Effector memory CD4-positive, alpha-beta T cell (primary cell): Measurements from ENCODE around the gene CEP44.

ENCODE experiments used
- DNase-seq, 3 donors: peaks; one replicate each; pipeline ENCODE4 v3.0.0-alpha.2; 2020
- H3K27ac ChIP-seq: 2 replicates; pipeline ENCODE4 v1.7.0; 2013; ENCODE audit warnings: mild to moderate bottlenecking, low read length, moderate library complexity; ENCODE audit not compliant: insufficient read depth, poor library complexity, severe bottlenecking
- H3K27me3 ChIP-seq: replicated peaks from 2 replicates; pipeline ENCODE4 v1.7.0; 2013; ENCODE audit warnings: mild to moderate bottlenecking, low read length; ENCODE audit not compliant: insufficient read depth, control insufficient read depth, poor library complexity, severe bottlenecking
- H3K36me3 ChIP-seq: 2 replicates; pipeline ENCODE4 v1.7.0; 2013; ENCODE audit warnings: mild to moderate bottlenecking, low read length, moderate library complexity; ENCODE audit not compliant: control insufficient read depth, insufficient read depth
- H3K4me1 ChIP-seq: 2 replicates; pipeline ENCODE4 v1.7.0; 2013; ENCODE audit warnings: low read length, mild to moderate bottlenecking; ENCODE audit not compliant: control insufficient read depth, insufficient read depth, poor library complexity, severe bottlenecking
- H3K4me3 ChIP-seq: 2 replicates; pipeline ENCODE4 v1.7.0; 2013; ENCODE audit warnings: low read length, low read depth, mild to moderate bottlenecking; ENCODE audit not compliant: insufficient read depth, poor library complexity, severe bottlenecking
- H3K9me3 ChIP-seq: 2 replicates; pipeline ENCODE4 v1.7.0; 2013; ENCODE audit warnings: mild to moderate bottlenecking, low read length, moderate library complexity; ENCODE audit not compliant: control insufficient read depth

CEP44 gene

GRCh38 chr4:174275101-174275500, 8.6 kb upstream of the CEP44 start:
- no peaks in the 10 kb centered on the region for H3K27me3 ChIP-seq
- no peaks in the 10 kb centered on the region for H3K36me3 ChIP-seq
- H3K4me3 ChIP-seq, result no peak overlapping the region
- DNase-seq, result no peak
- peaks cover 7% of the 10 kb centered on the region for H3K4me1 ChIP-seq
- no peak overlapping the region for H3K27ac ChIP-seq
- H3K9me3 ChIP-seq, result no peaks in the 10 kb centered on the region

GRCh38 chr4:174277433-174277832, 6.3 kb upstream of the CEP44 start:
- Histone ChIP-seq H3K27me3 (no peaks in the 10 kb centered on the region), H3K4me1 (peaks cover 7% of the 10 kb centered on the region), H3K4me3 (no peak overlapping the region), H3K27ac (no peak overlapping the region), H3K9me3 (no peaks in the 10 kb centered on the region), H3K36me3 (no peaks in the 10 kb centered on the region)
- no peak for DNase-seq

GRCh38 chr4:174278467-174278866, 5.2 kb upstream of the CEP44 start:
- no peak for DNase-seq
- Histone ChIP-seq H3K27ac (no peak overlapping the region), H3K27me3 (no peaks in the 10 kb centered on the region), H3K9me3 (no peaks in the 10 kb centered on the region), H3K4me1 (peaks cover 11% of the 10 kb centered on the region), H3K36me3 (no peaks in the 10 kb centered on the region), H3K4me3 (no peak overlapping the region)

GRCh38 chr4:174279433-174280155, 4.1 kb upstream of the CEP44 start:
- Histone ChIP-seq H3K36me3 (no peaks in the 10 kb centered on the region), H3K4me3 (no peak overlapping the region), H3K4me1 (peaks cover 17% of the 10 kb centered on the region), H3K27me3 (no peaks in the 10 kb centered on the region), H3K9me3 (no peaks in the 10 kb centered on the region), H3K27ac (no peak overlapping the region)
- DNase-seq, result no peak

- no peaks in the 10 kb centered on the region for H3K9me3 ChIP-seq
- no peaks in the 10 kb centered on the region for H3K27me3 ChIP-seq
- H3K27ac ChIP-seq, result no peak overlapping the region
- no peaks in the 10 kb centered on the region for H3K36me3 ChIP-seq
- H3K4me3 ChIP-seq, result no peak overlapping the region
- H3K4me1 ChIP-seq, result peaks cover 21% of the 10 kb centered on the region
- no peak for DNase-seq
Observed at GRCh38 chr4:174281182-174281737, 2.5 kb upstream of the CEP44 start.

GRCh38 chr4:174281901-174282300, 1.8 kb upstream of the CEP44 start:
- H3K9me3 ChIP-seq, result no peaks in the 10 kb centered on the region
- H3K4me3 ChIP-seq, result no peak overlapping the region
- H3K36me3 ChIP-seq, result no peaks in the 10 kb centered on the region
- DNase-seq, result no peak
- H3K27ac ChIP-seq, result no peak overlapping the region
- no peaks in the 10 kb centered on the region for H3K27me3 ChIP-seq
- H3K4me1 ChIP-seq, result peaks cover 21% of the 10 kb centered on the region

- no peaks in the 10 kb centered on the region for H3K9me3 ChIP-seq
- H3K27ac ChIP-seq, result peak overlapping the region; percentile 96
- peak; percentile 68 to 80 (median 75) for DNase-seq
- H3K4me1 ChIP-seq, result peaks cover 21% of the 10 kb centered on the region
- peak overlapping the region; percentile 92 for H3K4me3 ChIP-seq
- no peaks in the 10 kb centered on the region for H3K27me3 ChIP-seq
- no peaks in the 10 kb centered on the region for H3K36me3 ChIP-seq
Observed at GRCh38 chr4:174282836-174283506, 740 bp upstream of the CEP44 start.

GRCh38 chr4:174284487-174284886, 776 bp downstream of the CEP44 start:
- Histone ChIP-seq H3K27ac (peak overlapping the region; percentile 96), H3K4me3 (peak overlapping the region; percentile 92), H3K36me3 (no peaks in the 10 kb centered on the region), H3K9me3 (no peaks in the 10 kb centered on the region), H3K27me3 (no peaks in the 10 kb centered on the region), H3K4me1 (peaks cover 14% of the 10 kb centered on the region)
- DNase-seq, result no peak

- H3K9me3 ChIP-seq, result no peaks in the 10 kb centered on the region
- DNase-seq, result no peak
- no peaks in the 10 kb centered on the region for H3K36me3 ChIP-seq
- no peak overlapping the region for H3K27ac ChIP-seq
- peaks cover 14% of the 10 kb centered on the region for H3K4me1 ChIP-seq
- H3K27me3 ChIP-seq, result no peaks in the 10 kb centered on the region
- H3K4me3 ChIP-seq, result no peak overlapping the region
Observed at GRCh38 chr4:174286870-174287269, 3.2 kb downstream of the CEP44 start.

- no peak overlapping the region for H3K4me3 ChIP-seq
- no peak for DNase-seq
- no peak overlapping the region for H3K27ac ChIP-seq
- no peaks in the 10 kb centered on the region for H3K9me3 ChIP-seq
- H3K27me3 ChIP-seq, result no peaks in the 10 kb centered on the region
- no peaks in the 10 kb centered on the region for H3K36me3 ChIP-seq
- no peaks in the 10 kb centered on the region for H3K4me1 ChIP-seq
Observed at GRCh38 chr4:174292473-174292872, 8.8 kb downstream of the CEP44 start.
